Measurements from ENCODE around the gene PDGFRB.

DNA sequence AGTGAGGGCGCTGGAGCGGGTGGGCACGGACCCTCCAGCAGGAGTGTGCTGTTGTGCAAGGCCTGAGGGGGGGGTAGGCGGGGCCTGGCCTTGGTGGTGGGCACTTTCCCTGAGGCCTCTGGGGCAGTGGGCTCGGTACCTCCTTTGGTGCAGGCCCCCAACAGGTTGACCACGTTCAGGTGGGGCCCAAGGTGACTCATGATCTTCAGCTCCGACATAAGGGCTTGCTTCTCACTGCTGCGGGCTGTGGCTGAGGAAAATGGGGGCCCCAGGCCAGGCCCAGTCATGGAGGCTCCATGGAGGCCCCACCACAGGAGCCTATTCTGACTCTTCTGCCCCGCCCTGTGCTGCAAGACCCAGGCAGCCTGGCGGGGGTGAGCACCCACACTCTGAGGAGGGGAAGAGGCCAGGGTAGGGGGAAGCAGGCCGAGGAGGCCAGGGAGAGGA is 31.5 kb downstream of the PDGFRB start:
- TF ChIP-seq, protein P1, sequence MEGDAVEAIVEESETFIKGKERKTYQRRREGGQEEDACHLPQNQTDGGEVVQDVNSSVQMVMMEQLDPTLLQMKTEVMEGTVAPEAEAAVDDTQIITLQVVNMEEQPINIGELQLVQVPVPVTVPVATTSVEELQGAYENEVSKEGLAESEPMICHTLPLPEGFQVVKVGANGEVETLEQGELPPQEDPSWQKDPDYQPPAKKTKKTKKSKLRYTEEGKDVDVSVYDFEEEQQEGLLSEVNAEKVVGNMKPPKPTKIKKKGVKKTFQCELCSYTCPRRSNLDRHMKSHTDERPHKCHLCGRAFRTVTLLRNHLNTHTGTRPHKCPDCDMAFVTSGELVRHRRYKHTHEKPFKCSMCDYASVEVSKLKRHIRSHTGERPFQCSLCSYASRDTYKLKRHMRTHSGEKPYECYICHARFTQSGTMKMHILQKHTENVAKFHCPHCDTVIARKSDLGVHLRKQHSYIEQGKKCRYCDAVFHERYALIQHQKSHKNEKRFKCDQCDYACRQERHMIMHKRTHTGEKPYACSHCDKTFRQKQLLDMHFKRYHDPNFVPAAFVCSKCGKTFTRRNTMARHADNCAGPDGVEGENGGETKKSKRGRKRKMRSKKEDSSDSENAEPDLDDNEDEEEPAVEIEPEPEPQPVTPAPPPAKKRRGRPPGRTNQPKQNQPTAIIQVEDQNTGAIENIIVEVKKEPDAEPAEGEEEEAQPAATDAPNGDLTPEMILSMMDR (conservative IDR thresholded peaks at IDR 0.05; ENCODE audit: low read depth, low read length), result no peak
- TF ChIP-seq MXI1 (IDR thresholded peaks at IDR 0.05; ENCODE audit: borderline replicate concordance, low read depth, low read length) (no peak), RFX5 (IDR thresholded peaks at IDR 0.05; ENCODE audit: low read depth, low read length) (no peak), RCOR1 (IDR thresholded peaks at IDR 0.05; ENCODE audit: insufficient replicate concordance, low read length) (no peak), POLR2A (IDR thresholded peaks at IDR 0.05; ENCODE audit: low read depth, low read length) (no peak), SMC3 (IDR thresholded peaks at IDR 0.05; ENCODE audit: low read depth, low read length) (no peak), FOS (IDR thresholded peaks at IDR 0.05; ENCODE audit: low read depth, low read length) (no peak)
